Memory B cell (primary cell): ENCODE measurements around the gene MFSD11.
"Not testable (repeated sequence)": the region's sequence is repeated elsewhere in the genome, so short reads cannot be mapped to it uniquely, and the experiment has no call there.

Source experiments
- ATAC-seq: fragments of 150-1000 bp; cut with Tn5 transposase; 2 replicates; pipeline ENCODE4 v1.10.0; 2021; ENCODE audit warnings: low read depth, mild to moderate bottlenecking, moderate library complexity
- DNase-seq, 2 donors: peaks; one replicate each; pipeline ENCODE4 v3.0.0; 2022; ENCODE audit warnings: low spot score in 2 of 2
- H3K27ac Mint-ChIP-seq: one replicate; pipeline ENCODE4 v1.8.0; 2022; ENCODE audit warnings: mild to moderate bottlenecking, moderate library complexity, mixed read lengths
- H3K27me3 Mint-ChIP-seq: one replicate; pipeline ENCODE4 v1.8.0; 2022; ENCODE audit warnings: mixed read lengths
- H3K36me3 Mint-ChIP-seq: one replicate; pipeline ENCODE4 v1.8.0; 2022; ENCODE audit warnings: mild to moderate bottlenecking, mixed read lengths
- H3K4me1 Mint-ChIP-seq: one replicate; pipeline ENCODE4 v1.8.0; 2022; ENCODE audit warnings: mixed read lengths
- H3K4me3 Mint-ChIP-seq: one replicate; pipeline ENCODE4 v1.8.0; 2022; ENCODE audit warnings: mild to moderate bottlenecking, moderate library complexity, mixed read lengths
- H3K9me3 Mint-ChIP-seq: one replicate; pipeline ENCODE4 v1.8.0; 2022; ENCODE audit warnings: mixed read lengths

The MFSD11 gene

GRCh38 chr17:76805319-76805718 is 67.4 kb downstream of the MFSD11 start:
- Mint-ChIP-seq H3K4me1 (no peaks in the 10 kb centered on the region), H3K27ac (no peak overlapping the region), H3K9me3 (no peaks in the 10 kb centered on the region), H3K4me3 (no peak overlapping the region), H3K36me3 (peaks cover 2% of the 10 kb centered on the region), H3K27me3 (no peaks in the 10 kb centered on the region)
- DNase-seq (no peak), ATAC-seq (no peak)

- DNase-seq, H3K4me1 Mint-ChIP-seq, H3K9me3 Mint-ChIP-seq, H3K4me3 Mint-ChIP-seq, H3K27ac Mint-ChIP-seq, ATAC-seq, H3K27me3 Mint-ChIP-seq, H3K36me3 Mint-ChIP-seq: not testable (repeated sequence)
Measured at GRCh38 chr17:76806151-76806550, 68.2 kb downstream of the MFSD11 start.

GRCh38 chr17:76806767-76807166 is 68.8 kb downstream of the MFSD11 start:
- not testable (repeated sequence) for H3K27ac Mint-ChIP-seq, ATAC-seq, H3K4me1 Mint-ChIP-seq, DNase-seq, H3K27me3 Mint-ChIP-seq, H3K9me3 Mint-ChIP-seq, H3K36me3 Mint-ChIP-seq, H3K4me3 Mint-ChIP-seq

GRCh38 chr17:76808326-76808725 is 70.4 kb downstream of the MFSD11 start:
- ATAC-seq (no peak), DNase-seq (no peak)
- Mint-ChIP-seq H3K27me3 (peaks cover 4% of the 10 kb centered on the region), H3K4me3 (no peak overlapping the region), H3K27ac (no peak overlapping the region), H3K9me3 (no peaks in the 10 kb centered on the region), H3K4me1 (no peaks in the 10 kb centered on the region), H3K36me3 (peaks cover 2% of the 10 kb centered on the region)

GRCh38 chr17:76810956-76811355 is 73.0 kb downstream of the MFSD11 start:
- Mint-ChIP-seq H3K27me3 (peaks cover 7% of the 10 kb centered on the region), H3K36me3 (no peaks in the 10 kb centered on the region), H3K4me1 (no peaks in the 10 kb centered on the region), H3K4me3 (no peak overlapping the region), H3K9me3 (no peaks in the 10 kb centered on the region), H3K27ac (no peak overlapping the region)
- DNase-seq (no peak), ATAC-seq (no peak)

- Mint-ChIP-seq H3K27ac (no peak overlapping the region), H3K4me3 (no peak overlapping the region), H3K4me1 (peaks cover 2% of the 10 kb centered on the region), H3K27me3 (peaks cover 10% of the 10 kb centered on the region), H3K36me3 (no peaks in the 10 kb centered on the region), H3K9me3 (no peaks in the 10 kb centered on the region)
- DNase-seq (no peak), ATAC-seq (no peak)
Measured at GRCh38 chr17:76811834-76812233, 73.9 kb downstream of the MFSD11 start.

- Mint-ChIP-seq H3K9me3 (no peaks in the 10 kb centered on the region), H3K4me1 (peaks cover 2% of the 10 kb centered on the region), H3K27me3 (peaks cover 10% of the 10 kb centered on the region), H3K4me3 (no peak overlapping the region), H3K27ac (no peak overlapping the region), H3K36me3 (no peaks in the 10 kb centered on the region)
- ATAC-seq (no peak), DNase-seq (no peak)
Measured at GRCh38 chr17:76812263-76812662, 74.3 kb downstream of the MFSD11 start.

- ATAC-seq (no peak), DNase-seq (no peak)
- peaks cover 2% of the 10 kb centered on the region for H3K4me1 Mint-ChIP-seq
Measured at GRCh38 chr17:76812968-76813367, 75.0 kb downstream of the MFSD11 start.

GRCh38 chr17:76815907-76816589 is 78.1 kb downstream of the MFSD11 start:
- not testable (repeated sequence) for H3K27ac Mint-ChIP-seq

More at GRCh38 chr17:76812968-76813367, 75.0 kb downstream of the MFSD11 start:
- no peak overlapping the region for H3K4me3 Mint-ChIP-seq
- H3K36me3 Mint-ChIP-seq, result no peaks in the 10 kb centered on the region
- H3K27me3 Mint-ChIP-seq, result peaks cover 10% of the 10 kb centered on the region
- no peak overlapping the region for H3K27ac Mint-ChIP-seq
- H3K9me3 Mint-ChIP-seq, result no peaks in the 10 kb centered on the region

GRCh38 chr17:76816590-76817135 is 78.7 kb downstream of the MFSD11 start:
- H3K4me1 Mint-ChIP-seq, result peaks cover 15% of the 10 kb centered on the region
- ATAC-seq, result peak; percentile 49
- no peak for DNase-seq
- no peak overlapping the region for H3K4me3 Mint-ChIP-seq
- H3K27me3 Mint-ChIP-seq, result peaks cover 13% of the 10 kb centered on the region
- H3K9me3 Mint-ChIP-seq, result no peaks in the 10 kb centered on the region
- H3K36me3 Mint-ChIP-seq, result no peaks in the 10 kb centered on the region
- no peak overlapping the region for H3K27ac Mint-ChIP-seq

More at GRCh38 chr17:76815907-76816589, 78.1 kb downstream of the MFSD11 start:
- H3K4me3 Mint-ChIP-seq, ATAC-seq, H3K9me3 Mint-ChIP-seq, DNase-seq, H3K36me3 Mint-ChIP-seq: not testable (repeated sequence)
- Mint-ChIP-seq H3K4me1 (peaks cover 15% of the 10 kb centered on the region), H3K27me3 (peaks cover 13% of the 10 kb centered on the region)

GRCh38 chr17:76820039-76820438 is 82.1 kb downstream of the MFSD11 start:
- peaks cover 18% of the 10 kb centered on the region for H3K4me1 Mint-ChIP-seq
- H3K9me3 Mint-ChIP-seq, result no peaks in the 10 kb centered on the region
- H3K27me3 Mint-ChIP-seq, result peaks cover 12% of the 10 kb centered on the region
- H3K4me3 Mint-ChIP-seq, result no peak overlapping the region
- no peak overlapping the region for H3K27ac Mint-ChIP-seq
- peaks cover 2% of the 10 kb centered on the region for H3K36me3 Mint-ChIP-seq
- DNase-seq (peak in 1 of 2 donors; percentile 29), ATAC-seq (peak; percentile 85)

- no peak for ATAC-seq
- Mint-ChIP-seq H3K4me1 (peaks cover 18% of the 10 kb centered on the region), H3K27ac (no peak overlapping the region), H3K27me3 (peaks cover 12% of the 10 kb centered on the region), H3K4me3 (no peak overlapping the region), H3K9me3 (no peaks in the 10 kb centered on the region), H3K36me3 (peaks cover 2% of the 10 kb centered on the region)
- DNase-seq, result no peak
Measured at GRCh38 chr17:76820561-76820960, 82.6 kb downstream of the MFSD11 start.

GRCh38 chr17:76822184-76822778 is 84.4 kb downstream of the MFSD11 start:
- Mint-ChIP-seq H3K36me3 (peaks cover 2% of the 10 kb centered on the region), H3K9me3 (no peaks in the 10 kb centered on the region), H3K27ac (no peak overlapping the region), H3K27me3 (peaks cover 12% of the 10 kb centered on the region), H3K4me3 (no peak overlapping the region), H3K4me1 (peaks cover 19% of the 10 kb centered on the region)
- no peak for DNase-seq
- no peak for ATAC-seq

- Mint-ChIP-seq H3K27me3 (peaks cover 12% of the 10 kb centered on the region), H3K9me3 (no peaks in the 10 kb centered on the region), H3K4me3 (no peak overlapping the region), H3K4me1 (peaks cover 16% of the 10 kb centered on the region), H3K36me3 (peaks cover 2% of the 10 kb centered on the region), H3K27ac (no peak overlapping the region)
- ATAC-seq (no peak), DNase-seq (no peak)
Measured at GRCh38 chr17:76824093-76824492, 86.2 kb downstream of the MFSD11 start.
